NB4 (cell line): ENCODE data around the gene STAB2.

Experiments
- DNase-seq: peaks from one replicate; pipeline ENCODE4 v3.0.0; 2010; ENCODE audit warnings: low read depth
- H3K4me3 ChIP-seq: one replicate; pipeline ENCODE4 v1.5.1; 2011; ENCODE audit warnings: mild to moderate bottlenecking, low read depth, low read length, moderate library complexity
- CTCF ChIP-seq: IDR thresholded peaks from one replicate; pipeline ENCODE4 v1.5.1; 2012; ENCODE audit warnings: low read depth, low read length
- MAX ChIP-seq: IDR thresholded peaks from 2 replicates; pipeline ENCODE4 v1.6.1; 2011; ENCODE audit warnings: low read depth, low read length
- MYC ChIP-seq: IDR thresholded peaks from 2 replicates; pipeline ENCODE4 v1.6.1; 2011; ENCODE audit warnings: low read depth, low read length
- POLR2A ChIP-seq: IDR thresholded peaks from 2 replicates; pipeline ENCODE4 v1.6.1; 2011; ENCODE audit warnings: mild to moderate bottlenecking; ENCODE audit not compliant: insufficient read length; ENCODE audit errors: extremely low read depth

Gene STAB2

GRCh38 chr12:103547376-103547775 lies 39.7 kb upstream of the STAB2 start:
- TF ChIP-seq CTCF, result no peak
- no peak for TF ChIP-seq MAX
- TF ChIP-seq MYC, result no peak
- no peak for TF ChIP-seq POLR2A
- H3K4me3 ChIP-seq, result no peak overlapping the region
- no peak for DNase-seq

GRCh38 chr12:103547929-103548328 lies 39.1 kb upstream of the STAB2 start:
- no peak overlapping the region for H3K4me3 ChIP-seq
- DNase-seq, result no peak
- TF ChIP-seq MAX (no peak), POLR2A (no peak), CTCF (no peak), MYC (no peak)

- TF ChIP-seq MAX, result peak; percentile 63
- peak; percentile 89 for TF ChIP-seq CTCF
- no peak for TF ChIP-seq POLR2A
- H3K4me3 ChIP-seq, result no peak overlapping the region
- DNase-seq, result peak; percentile 81
Observed at GRCh38 chr12:103548622-103549601, 38.2 kb upstream of the STAB2 start.

GRCh38 chr12:103556890-103557627 lies 30.0 kb upstream of the STAB2 start:
- DNase-seq, result no peak
- no peak overlapping the region for H3K4me3 ChIP-seq
- TF ChIP-seq MAX, result no peak
- TF ChIP-seq MYC, result no peak
- no peak for TF ChIP-seq CTCF
- no peak for TF ChIP-seq POLR2A

GRCh38 chr12:103557628-103558010 lies 29.5 kb upstream of the STAB2 start:
- no peak overlapping the region for H3K4me3 ChIP-seq
- TF ChIP-seq POLR2A (no peak), MYC (no peak)
- no peak for DNase-seq

GRCh38 chr12:103558879-103559278 lies 28.2 kb upstream of the STAB2 start:
- TF ChIP-seq POLR2A (no peak), MAX (no peak), MYC (no peak), CTCF (no peak)
- DNase-seq, result no peak
- H3K4me3 ChIP-seq, result no peak overlapping the region
